Stimulated activated naive CD8-positive, alpha-beta T cell treated with anti-CD3 and anti-CD28 coated beads, Interleukin-15, Interleukin-2, amounts not matched to agents 100 U/mL and 50 U/mL, for 24 hours (primary cell): Measurements from ENCODE around the gene CDKL5.

Source experiments
- ATAC-seq: fragments of 150-1000 bp; cut with Tn5 transposase; one replicate; pipeline ENCODE4 v1.10.0; 2021
- DNase-seq: peaks from one replicate; pipeline ENCODE4 v3.0.0; 2021

Gene CDKL5

DNA sequence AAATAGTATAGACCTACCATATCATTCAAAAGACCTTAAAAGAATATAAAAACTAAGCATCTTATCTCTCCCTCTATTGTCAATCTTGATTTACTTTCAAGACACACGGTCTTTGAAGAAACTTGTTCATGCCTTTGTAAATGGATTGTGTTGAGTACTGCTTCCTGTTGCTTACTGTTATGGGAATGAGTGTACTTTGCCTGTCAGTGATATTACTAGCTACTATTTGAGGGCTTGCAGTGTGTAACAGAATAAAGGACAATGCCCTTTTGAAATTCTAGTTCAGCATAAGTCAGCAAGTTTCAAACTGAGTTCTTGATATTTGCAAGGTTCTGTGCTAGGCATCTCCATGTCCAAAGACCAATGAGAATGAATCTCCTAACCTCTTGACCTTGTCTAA is 36.0 kb downstream of the CDKL5 start:
- ATAC-seq, result no peak
- DNase-seq, result no peak

DNA sequence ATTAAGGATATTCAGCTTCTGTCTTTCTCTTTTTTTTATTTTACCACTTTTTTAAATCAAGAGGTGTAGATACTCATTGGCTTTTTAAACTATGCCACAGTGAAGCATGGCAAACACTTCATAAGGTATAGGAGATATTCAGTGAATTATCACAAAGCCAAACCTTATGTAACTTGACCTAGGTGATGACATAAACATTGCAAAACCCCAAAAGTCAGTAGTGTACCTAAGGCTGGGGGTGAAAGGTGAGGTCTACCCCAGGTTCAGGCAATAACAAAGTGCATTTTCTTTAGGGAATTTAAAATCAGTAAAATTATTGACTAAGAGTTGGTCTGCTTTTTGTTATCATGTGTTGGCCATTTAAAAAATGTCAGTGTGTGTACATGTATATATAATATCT is 39.1 kb downstream of the CDKL5 start:
- ATAC-seq (no peak), DNase-seq (no peak)

DNA sequence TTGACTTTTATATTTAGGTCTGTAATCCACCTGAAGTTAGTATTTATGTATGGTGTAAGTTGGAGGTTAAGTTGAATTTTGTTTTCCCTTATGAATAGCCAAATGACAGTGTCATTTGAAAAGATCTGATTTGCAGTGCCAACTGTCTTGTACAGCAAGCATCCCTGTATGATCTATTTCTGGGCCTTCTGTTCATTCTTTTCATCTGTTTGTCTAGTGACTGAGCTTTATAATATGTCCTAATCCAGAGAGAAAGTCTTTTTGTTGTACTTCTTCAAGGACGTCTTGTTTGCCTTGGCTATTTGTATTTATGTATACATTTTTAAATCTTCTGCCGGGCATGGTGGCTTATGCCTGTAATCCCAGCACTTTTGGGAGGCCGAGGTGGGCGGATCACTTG is 39.6 kb downstream of the CDKL5 start:
- ATAC-seq, result no peak
- no peak for DNase-seq

DNA sequence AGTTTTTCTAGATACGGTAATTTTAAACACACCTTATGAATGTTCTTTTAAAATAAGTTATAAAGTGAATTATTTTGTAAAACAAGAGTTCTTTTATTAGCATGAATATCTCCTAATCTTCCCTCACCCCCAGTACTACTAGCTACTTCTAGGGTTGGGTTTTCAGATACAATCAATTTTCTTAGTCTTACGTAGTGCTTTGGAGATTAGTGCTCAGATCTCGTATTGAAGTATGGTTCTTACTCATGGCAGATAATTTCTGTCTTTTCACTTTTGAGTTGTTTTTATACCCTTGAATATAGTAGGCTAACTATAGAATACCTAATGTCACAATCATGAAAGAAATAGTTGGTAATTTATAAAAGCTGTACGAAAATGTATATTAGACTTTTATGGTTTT is 43.2 kb downstream of the CDKL5 start:
- no peak for DNase-seq
- no peak for ATAC-seq

DNA sequence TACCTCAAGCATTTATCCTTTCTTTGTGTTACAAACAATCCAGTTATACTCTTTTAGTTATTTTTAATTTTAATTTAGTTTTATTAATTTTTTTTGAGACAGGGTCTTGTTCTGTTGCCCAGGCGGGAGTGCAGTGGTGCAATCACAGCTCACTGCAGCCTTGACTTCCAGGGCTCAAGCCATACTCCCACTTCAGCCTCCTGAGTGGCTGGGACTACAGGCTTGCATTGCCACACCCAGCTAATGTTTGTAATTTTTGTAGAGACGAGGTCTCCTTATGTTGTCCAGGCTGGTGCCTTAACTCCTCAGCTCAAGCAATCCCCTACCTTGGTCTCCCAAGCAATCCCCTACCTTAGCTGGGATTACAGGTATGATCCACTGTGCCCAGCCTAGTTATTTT is 45.9 kb downstream of the CDKL5 start:
- ATAC-seq (no peak), DNase-seq (no peak)

DNA sequence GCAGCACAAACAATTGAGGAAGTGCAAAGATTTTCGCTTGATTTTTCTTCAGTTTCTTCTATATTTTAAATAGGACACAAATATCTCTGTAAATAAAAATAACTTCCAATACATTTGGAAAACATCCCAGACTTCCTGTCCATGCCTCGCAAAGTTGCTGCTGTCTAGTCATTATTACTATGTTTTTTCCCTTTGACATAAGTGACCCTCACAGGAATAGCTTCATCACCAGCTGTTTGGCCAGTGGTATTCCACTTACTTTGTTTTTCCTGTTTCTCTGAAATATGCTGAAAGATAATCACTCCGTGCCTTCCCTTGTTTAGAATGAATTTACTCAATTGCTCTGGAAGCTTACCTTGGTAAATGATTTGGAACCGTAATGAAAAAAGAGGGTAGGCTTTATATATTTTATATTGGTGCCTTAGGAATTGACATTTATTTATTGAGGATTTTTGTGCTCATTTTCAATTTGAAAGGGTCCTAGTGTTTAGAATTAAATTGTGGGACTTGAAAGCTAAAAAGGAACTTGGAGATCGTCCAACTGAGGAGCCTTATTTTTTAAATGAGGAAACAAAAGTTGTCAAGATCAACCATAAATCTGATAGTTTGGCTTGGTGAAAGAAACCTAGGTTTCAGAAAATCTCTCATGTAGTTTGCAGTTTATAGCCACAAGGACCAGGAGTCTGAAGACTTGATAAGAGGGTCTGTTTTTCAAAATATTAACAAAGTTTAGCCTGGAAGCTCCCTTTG is 65.6 kb downstream of the CDKL5 start:
- ATAC-seq (no peak), DNase-seq (no peak)

DNA sequence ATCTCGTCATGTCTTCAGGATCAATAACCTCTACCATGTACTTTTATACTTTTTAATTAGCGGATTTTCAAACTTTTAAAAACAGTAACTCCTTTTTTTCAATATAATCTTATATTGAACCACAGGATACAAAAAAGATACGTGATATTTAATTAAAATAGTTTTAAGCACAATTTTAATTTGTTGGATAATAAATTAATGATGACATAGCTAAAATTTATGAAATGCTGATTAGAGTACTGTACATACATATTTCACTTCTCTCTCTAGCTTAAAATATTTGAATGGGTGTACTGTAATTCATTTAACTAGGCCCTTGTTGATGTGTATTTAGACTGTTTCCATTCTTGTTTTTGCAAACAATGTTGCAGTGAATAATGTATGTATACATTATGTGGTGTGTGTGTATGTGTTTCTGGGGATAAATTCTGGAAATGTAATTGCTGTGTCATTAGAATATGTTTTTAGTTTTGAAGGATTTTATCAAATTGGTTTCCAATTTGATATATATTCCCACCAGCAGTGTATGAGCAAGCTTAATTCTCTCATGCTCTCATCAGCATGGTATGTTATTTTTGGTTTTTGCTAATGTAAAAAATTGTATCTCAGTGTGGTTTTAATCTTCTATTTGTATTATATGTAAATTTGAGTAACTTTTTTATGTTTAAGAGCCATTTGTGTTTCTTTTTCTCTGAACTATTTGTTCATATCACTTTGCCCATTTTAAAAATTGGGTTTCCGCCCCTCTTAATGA is 66.4 kb downstream of the CDKL5 start:
- no peak for ATAC-seq
- DNase-seq, result no peak

DNA sequence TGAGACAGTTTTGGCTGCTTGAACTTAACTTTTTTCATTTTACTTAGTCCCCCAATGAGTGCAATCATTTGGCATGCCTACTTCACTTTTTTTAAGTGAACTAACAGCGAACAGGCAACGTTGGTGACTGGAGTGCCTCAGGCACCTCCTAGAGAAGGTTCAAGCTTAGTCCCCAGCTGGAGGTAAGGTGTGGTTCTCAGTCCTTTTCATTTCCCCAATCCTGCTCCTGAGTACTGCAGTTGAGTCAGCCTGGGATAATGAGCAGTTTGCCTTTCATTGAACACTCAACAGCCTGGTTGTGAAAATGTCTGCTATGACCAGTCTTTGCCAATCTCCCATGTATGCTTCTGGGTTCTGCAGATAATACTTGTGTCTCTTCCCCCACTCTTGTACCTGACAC is 109.5 kb downstream of the CDKL5 start:
- ATAC-seq, result no peak
- DNase-seq, result no peak

DNA sequence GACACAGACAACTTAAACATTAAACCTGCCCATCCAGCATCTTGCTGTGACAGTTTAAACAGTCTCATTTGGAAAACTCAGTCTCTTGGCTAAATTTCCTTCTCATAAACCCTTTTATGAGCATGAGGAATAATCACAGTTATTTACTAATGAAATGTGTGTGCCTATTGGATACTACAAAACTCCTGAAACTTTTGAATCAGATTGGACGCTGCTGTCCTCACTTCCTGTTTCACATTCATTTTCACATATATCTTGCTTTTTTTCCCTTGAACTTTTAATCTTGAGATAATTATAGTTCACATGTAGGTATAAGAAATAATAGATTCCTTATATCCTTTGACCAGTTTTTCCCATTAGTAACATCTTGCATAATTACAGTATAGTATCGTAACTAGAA is 111.7 kb downstream of the CDKL5 start:
- no peak for ATAC-seq
- DNase-seq, result no peak

DNA sequence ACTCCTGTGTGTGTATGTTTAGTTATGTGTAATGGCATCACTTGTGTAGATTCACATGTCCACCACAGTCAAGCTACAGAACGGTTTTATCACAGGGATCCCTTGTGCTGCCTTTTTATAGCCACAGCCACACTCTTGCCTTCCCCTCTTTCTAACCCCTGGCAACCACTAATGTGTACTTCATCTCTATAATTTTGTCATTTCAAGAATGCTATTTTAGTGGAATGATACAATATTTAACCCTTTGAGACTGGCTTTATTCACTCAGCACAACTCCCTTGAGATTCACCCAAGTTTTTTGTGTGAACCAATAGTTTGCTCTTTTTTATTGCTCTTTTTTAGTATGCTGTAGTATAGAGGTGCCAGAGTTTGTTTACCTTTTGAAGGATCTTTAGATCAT is 112.1 kb downstream of the CDKL5 start:
- ATAC-seq, result no peak
- no peak for DNase-seq

DNA sequence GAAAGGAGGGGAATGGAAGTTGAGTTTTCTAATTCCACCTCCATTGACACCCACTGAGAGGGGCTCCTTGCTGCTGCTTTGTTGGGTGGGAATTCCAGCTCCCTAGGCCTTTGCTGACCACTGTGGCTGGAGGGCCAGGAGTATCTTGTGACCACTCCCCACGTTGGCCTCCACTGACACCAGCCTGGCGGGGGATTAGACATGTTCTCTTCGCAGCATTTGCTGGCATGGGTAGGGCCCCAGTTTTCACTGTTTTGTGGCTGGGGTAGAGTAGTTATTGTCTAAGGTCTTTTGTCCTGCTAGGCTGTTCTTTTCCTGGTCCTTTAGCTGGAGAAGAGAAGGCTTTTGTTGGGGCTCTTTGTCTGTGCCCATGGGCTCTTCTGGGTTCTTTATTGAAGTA is 116.7 kb downstream of the CDKL5 start:
- DNase-seq (no peak), ATAC-seq (no peak)

DNA sequence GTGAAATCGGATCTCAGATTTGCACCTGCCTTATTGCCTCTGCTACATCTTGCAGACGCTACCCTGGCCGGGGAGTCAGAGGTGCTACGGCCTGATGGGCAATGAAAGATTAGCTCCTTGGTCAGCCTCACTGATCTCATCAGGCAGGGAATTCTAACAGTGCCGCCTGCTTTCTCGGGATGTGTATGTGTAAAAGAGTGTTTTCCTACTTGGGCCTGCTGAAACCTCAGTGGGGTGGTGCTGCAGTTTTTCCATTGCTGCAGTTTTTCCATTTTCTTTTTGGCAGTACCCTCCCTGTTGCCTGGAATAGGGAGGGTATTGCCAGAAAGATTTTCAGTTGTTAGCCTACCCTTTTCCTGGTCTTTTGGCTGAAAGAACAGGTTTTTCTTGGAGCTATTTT is 117.5 kb downstream of the CDKL5 start:
- DNase-seq, result no peak
- no peak for ATAC-seq

DNA sequence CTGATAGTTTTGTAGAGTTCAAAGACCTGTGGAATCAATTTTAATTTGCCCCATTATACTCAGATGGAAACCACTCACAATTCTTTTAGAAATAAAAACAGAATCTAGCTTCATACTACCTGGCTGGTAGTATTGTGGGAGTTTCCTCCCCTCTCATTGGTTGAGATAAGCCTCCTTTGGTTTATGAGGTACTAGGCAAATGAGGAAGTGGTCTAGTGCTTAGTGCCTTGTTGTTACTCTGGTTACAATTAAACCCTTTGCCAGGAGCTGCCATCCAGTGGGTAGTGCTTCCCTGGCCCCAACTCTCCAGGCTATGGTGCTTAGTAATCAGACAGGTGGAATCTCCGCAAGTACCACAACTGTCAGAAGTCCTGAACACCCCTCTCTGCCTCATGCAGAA is 118.3 kb downstream of the CDKL5 start:
- DNase-seq (no peak), ATAC-seq (no peak)

DNA sequence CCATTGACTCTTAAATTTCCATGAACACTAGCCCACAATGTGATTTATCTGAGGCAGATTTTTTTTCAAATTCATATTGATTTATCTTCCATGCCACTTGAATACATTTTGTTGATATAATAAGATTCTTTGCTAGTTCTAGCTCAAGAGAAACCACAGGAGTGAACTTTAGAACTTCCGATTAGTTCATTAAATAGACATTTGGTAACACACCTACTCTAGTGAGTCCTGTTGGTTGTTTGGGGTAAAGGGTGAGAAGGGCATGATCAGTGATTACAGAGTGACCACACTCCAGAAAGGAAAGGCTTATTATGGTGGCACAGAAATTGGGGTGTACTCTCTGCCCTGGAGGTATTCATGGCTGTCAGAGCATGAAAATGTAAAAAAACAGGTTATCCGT is 120.4 kb downstream of the CDKL5 start:
- no peak for ATAC-seq
- no peak for DNase-seq

DNA sequence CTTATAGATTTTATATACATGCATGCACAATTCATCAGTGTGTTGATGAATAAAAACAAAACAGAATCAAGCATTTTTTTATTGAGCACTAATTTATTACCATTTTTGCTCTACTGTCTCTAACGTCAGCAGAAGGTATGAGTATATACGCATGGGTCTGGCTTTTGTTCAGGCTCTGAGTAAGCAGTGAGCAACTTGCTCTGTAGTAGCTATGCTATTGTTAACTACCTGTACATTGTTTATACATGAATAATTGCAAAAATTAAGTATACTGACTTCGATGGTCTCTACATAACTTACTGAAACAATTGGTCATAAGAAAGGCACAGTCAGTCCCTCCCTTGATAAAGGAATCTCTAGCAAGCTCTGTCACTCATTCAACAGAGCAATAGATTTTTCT is 123.6 kb downstream of the CDKL5 start:
- no peak for DNase-seq
- ATAC-seq, result no peak

DNA sequence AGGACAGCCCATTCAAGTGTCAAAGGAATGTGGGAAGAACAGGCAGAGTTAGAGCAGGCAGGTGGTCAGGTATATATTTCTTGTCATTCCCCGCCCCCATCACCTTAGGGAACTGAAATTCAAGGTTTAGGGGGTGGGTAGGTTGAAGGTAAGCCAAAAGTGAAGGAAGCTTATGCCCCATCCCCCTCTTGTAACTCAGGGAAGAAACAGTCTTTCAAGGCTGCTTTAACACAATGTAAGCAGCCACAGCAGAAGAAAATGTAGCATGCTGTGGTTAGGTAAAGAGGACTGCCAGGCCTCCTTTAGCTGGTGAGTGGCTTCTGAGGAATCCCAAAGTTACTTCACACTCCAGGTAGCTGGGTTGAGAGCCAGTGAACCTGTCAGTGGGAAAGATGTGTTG is 124.2 kb downstream of the CDKL5 start:
- ATAC-seq, result no peak

DNA sequence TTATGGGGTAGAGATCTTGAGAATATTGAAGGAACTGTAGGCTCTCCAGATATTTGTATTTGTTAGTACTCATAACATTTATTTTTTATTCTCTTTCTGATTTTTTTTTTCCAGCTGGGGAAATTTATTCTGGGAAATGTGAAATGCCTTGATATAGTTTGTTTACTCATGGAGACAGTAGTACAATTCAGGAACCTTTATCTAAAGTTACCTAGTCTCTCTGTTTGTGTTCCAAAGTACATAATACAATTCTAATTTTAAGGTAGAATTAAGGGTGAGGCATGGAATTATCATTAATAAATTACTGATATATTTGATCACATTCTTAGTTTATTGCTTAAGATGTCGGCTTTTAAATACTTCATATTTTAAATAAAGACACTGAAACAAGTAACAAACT is 132.5 kb downstream of the CDKL5 start:
- DNase-seq, result no peak
- no peak for ATAC-seq

More for the DNA sequence above, 124.2 kb downstream of the CDKL5 start:
- no peak for DNase-seq

DNA sequence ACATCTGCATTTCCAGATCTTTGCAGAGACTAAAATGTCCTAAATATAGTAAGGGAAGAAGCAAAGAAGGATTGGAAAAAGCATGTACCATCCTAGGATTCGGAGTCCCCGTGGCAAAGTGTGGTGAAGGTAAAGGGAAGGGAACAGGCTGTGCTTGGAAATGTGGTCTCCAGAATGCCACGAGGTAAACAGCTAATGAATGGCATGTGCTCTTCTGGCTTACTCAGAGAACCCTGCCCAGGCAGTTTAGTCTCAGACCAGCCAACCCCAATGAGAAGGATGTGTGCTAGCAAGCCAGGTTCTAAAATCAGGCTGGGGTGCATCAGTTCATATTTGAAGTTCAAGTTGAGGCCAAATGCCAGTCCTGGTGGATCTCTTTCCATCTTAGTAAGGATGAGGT is 133.4 kb downstream of the CDKL5 start:
- ATAC-seq (no peak), DNase-seq (no peak)

DNA sequence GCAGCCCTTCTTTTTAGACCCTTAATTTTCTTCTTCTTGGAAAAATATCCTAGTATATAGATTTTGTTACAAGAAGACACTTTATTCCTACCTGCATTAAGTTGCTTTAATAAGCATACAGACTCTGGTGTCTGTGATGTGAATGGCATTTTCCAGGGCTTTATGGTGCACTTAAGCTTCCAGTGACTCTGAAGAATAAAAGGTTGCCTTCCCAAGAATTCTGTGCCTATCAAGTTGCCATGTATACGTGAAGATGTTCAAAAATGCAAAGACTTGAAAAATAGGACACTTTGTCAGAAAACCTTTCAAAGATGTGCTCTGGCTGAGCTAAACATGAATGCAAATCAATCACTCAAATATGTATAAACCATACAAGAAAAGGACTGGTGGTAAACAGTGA is 135.6 kb downstream of the CDKL5 start:
- DNase-seq (no peak), ATAC-seq (no peak)

DNA sequence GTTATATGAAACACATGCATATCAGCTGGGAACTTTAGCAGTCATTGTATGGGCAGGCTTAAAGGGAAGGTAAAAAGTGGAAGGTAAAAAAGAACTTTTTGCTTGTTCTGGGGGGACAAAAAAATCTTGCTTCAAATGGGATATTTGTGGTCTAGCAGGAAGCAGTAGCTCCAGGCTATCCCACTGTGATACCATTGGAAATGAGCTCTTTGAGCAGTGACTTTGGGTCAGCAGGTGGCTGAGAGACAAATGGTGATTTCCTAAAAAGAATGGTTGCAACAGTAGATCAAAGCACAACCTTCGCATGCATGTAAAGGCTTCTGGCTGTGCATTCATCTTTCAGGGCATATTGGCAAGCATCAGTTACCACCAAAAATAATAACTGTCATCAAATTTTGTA is 140.3 kb downstream of the CDKL5 start:
- ATAC-seq (no peak), DNase-seq (no peak)

DNA sequence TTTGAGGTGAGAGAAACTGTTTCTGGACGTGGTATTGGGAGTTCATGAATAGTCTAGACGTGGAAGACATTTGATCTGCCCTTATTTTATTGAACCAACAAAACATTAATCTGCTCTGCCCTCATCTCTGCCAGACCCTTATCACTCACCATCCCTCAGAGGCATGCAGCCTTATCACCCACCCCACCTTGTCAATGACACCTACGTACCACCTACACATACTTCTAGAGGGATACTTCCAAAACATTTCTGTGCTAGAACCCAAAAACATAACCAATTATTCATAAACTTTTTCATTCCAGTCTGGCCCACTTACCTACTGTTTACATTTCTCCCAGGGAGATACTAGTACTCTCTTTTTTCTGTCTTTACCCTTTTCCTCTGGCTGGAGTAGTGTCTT is 141.3 kb downstream of the CDKL5 start:
- no peak for DNase-seq
- ATAC-seq, result no peak

DNA sequence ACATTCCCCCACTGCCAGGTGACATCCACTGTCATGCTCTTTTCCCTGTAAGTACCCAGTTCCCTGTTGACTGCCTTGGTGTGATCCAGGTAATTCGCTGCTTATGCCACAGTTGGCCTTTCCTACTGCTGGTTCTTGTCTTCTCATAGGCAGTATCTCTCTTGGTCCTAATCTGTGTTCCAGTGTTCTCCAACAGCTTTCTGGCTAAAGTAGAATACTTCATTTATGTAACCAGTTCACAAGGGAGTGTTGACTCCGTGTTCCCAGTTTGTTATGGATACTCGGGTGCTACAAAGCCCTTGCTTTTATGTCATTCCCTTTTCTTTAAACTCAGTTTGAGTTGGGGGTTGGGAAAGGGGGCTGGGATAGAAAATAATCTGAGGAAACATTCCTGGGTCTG is 148.1 kb downstream of the CDKL5 start:
- DNase-seq (no peak), ATAC-seq (no peak)

DNA sequence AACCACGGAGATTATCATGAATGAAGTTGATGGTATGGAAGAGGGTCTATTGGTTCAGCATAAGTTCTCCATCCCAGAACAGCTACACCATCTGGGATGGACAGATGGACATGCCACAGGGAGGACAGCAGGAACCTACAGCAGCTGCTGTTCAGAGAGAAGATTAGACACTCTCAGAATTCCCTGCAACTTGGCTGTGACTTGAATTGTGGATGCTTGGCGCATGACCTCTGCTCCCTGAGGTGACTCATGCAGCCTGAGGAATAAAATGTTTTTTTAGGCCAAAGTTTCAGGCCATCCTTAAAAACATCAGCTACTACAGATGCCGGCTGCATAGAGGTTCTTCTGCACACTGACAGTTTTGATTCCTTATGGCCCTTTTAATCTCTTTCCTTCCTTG is 149.2 kb downstream of the CDKL5 start:
- DNase-seq, result no peak
- ATAC-seq, result no peak

DNA sequence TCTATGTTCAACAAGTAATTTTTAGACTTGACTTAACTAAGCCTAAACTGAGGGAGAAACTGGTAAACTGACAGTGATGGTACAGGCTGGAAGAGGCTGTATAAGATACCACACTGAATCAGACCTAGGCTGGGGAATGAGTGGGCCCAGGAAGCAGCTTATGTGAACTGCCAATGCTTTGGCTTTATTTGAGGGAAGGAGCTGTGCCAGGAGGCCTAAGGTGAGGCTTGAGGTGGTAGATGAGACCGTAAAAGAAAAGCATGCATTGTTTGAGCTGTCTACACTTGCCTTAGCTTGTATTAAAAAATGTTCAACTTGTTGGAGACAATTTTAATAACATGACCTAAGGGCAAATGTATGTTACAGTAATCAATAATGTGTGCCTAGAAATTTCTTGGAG is 150.3 kb downstream of the CDKL5 start:
- DNase-seq (no peak), ATAC-seq (no peak)
